NB4 (cell line): ENCODE measurements around the gene ZC3H13.

Source experiments
- CTCF ChIP-seq: IDR thresholded peaks from one replicate; pipeline ENCODE4 v1.5.1; 2012; ENCODE audit warnings: low read depth, low read length
- MAX ChIP-seq: IDR thresholded peaks from 2 replicates; pipeline ENCODE4 v1.6.1; 2011; ENCODE audit warnings: low read depth, low read length
- MYC ChIP-seq: IDR thresholded peaks from 2 replicates; pipeline ENCODE4 v1.6.1; 2011; ENCODE audit warnings: low read depth, low read length
- POLR2A ChIP-seq: IDR thresholded peaks from 2 replicates; pipeline ENCODE4 v1.6.1; 2011; ENCODE audit warnings: mild to moderate bottlenecking; ENCODE audit not compliant: insufficient read length; ENCODE audit errors: extremely low read depth

- TF ChIP-seq CTCF, result no peak
- no peak for TF ChIP-seq POLR2A
- TF ChIP-seq MYC, result no peak
- no peak for TF ChIP-seq MAX
Observed at GRCh38 chr13:46086421-46086922, 33.9 kb upstream of the ZC3H13 start.
